Skeletal muscle satellite cell (primary cell): ENCODE results near the gene C6orf89.
A peak's percentile ranks its signal among the peaks of the same experiment; 100 is the strongest.
"Not testable (repeated sequence)": the region's sequence is repeated elsewhere in the genome, so short reads cannot be mapped to it uniquely, and the experiment has no call there.

Experiments
- H3K27me3 ChIP-seq: 2 replicates; pipeline ENCODE4 v1.7.0; 2013; ENCODE audit warnings: low read length; ENCODE audit not compliant: control insufficient read depth, insufficient read depth
- H3K36me3 ChIP-seq: 2 replicates; pipeline ENCODE4 v1.7.0; 2013; ENCODE audit warnings: mild to moderate bottlenecking, control low read depth, low read length; ENCODE audit not compliant: insufficient read depth
- H3K4me1 ChIP-seq: 2 replicates; pipeline ENCODE4 v1.7.0; 2013; ENCODE audit warnings: low read length; ENCODE audit not compliant: control insufficient read depth, insufficient read depth
- H3K4me2 ChIP-seq: 2 replicates; pipeline ENCODE4 v1.7.0; 2013; ENCODE audit warnings: mild to moderate bottlenecking, low read length
- H3K4me3 ChIP-seq: 2 replicates; pipeline ENCODE4 v1.7.0; 2013; ENCODE audit warnings: low read length
- H3K9ac ChIP-seq: 2 replicates; pipeline ENCODE4 v1.7.0; 2013; ENCODE audit warnings: mild to moderate bottlenecking, low read depth, low read length, moderate library complexity
- H3K9me3 ChIP-seq: replicated peaks from 2 replicates; pipeline ENCODE4 v1.7.0; 2013; ENCODE audit warnings: mild to moderate bottlenecking, control low read depth, low read length

C6orf89 gene

GRCh38 chr6:36930483-36930882 is 44.7 kb downstream of the C6orf89 start:
- H3K9ac ChIP-seq: no peak overlapping the region
- no peak overlapping the region for H3K4me3 ChIP-seq
- H3K4me2 ChIP-seq: no peak overlapping the region
- peaks cover 59% of the 10 kb centered on the region for H3K4me1 ChIP-seq
- no peaks in the 10 kb centered on the region for H3K36me3 ChIP-seq
- no peaks in the 10 kb centered on the region for H3K9me3 ChIP-seq
- H3K27me3 ChIP-seq: no peaks in the 10 kb centered on the region

GRCh38 chr6:36933102-36933501 is 47.4 kb downstream of the C6orf89 start:
- H3K27me3 ChIP-seq: no peaks in the 10 kb centered on the region

GRCh38 chr6:36933519-36933918 is 47.8 kb downstream of the C6orf89 start:
- H3K4me3 ChIP-seq: no peak overlapping the region
- H3K4me1 ChIP-seq: peaks cover 51% of the 10 kb centered on the region
- no peaks in the 10 kb centered on the region for H3K9me3 ChIP-seq
- no peaks in the 10 kb centered on the region for H3K27me3 ChIP-seq
- H3K4me2 ChIP-seq: peak overlapping the region; percentile 27
- H3K36me3 ChIP-seq: no peaks in the 10 kb centered on the region
- no peak overlapping the region for H3K9ac ChIP-seq

More at GRCh38 chr6:36933102-36933501, 47.4 kb downstream of the C6orf89 start:
- H3K4me1 ChIP-seq: peaks cover 51% of the 10 kb centered on the region
- no peak overlapping the region for H3K4me3 ChIP-seq
- H3K9me3 ChIP-seq: no peaks in the 10 kb centered on the region
- peak overlapping the region; percentile 27 for H3K4me2 ChIP-seq
- no peaks in the 10 kb centered on the region for H3K36me3 ChIP-seq
- no peak overlapping the region for H3K9ac ChIP-seq

- no peaks in the 10 kb centered on the region for H3K9me3 ChIP-seq
- no peaks in the 10 kb centered on the region for H3K27me3 ChIP-seq
- no peaks in the 10 kb centered on the region for H3K36me3 ChIP-seq
- peaks cover 45% of the 10 kb centered on the region for H3K4me1 ChIP-seq
- no peak overlapping the region for H3K9ac ChIP-seq
- no peak overlapping the region for H3K4me3 ChIP-seq
- H3K4me2 ChIP-seq: no peak overlapping the region
These were observed 49.1 kb downstream of the C6orf89 start for GRCh38 chr6:36934901-36935300.

- no peak overlapping the region for H3K4me3 ChIP-seq
- H3K27me3 ChIP-seq: no peaks in the 10 kb centered on the region
- no peaks in the 10 kb centered on the region for H3K9me3 ChIP-seq
- no peak overlapping the region for H3K4me2 ChIP-seq
- H3K4me1 ChIP-seq: peaks cover 35% of the 10 kb centered on the region
- no peak overlapping the region for H3K9ac ChIP-seq
- H3K36me3 ChIP-seq: no peaks in the 10 kb centered on the region
These were observed 51.1 kb downstream of the C6orf89 start for GRCh38 chr6:36936824-36937223.

GRCh38 chr6:36937896-36938295 is 52.1 kb downstream of the C6orf89 start:
- Histone ChIP-seq H3K4me2 (no peak overlapping the region), H3K9me3 (no peaks in the 10 kb centered on the region), H3K9ac (no peak overlapping the region), H3K36me3 (no peaks in the 10 kb centered on the region), H3K27me3 (no peaks in the 10 kb centered on the region), H3K4me3 (no peak overlapping the region), H3K4me1 (peaks cover 32% of the 10 kb centered on the region)

GRCh38 chr6:36938536-36938935 is 52.8 kb downstream of the C6orf89 start:
- H3K4me3 ChIP-seq: no peak overlapping the region
- no peaks in the 10 kb centered on the region for H3K36me3 ChIP-seq
- no peak overlapping the region for H3K4me2 ChIP-seq
- no peak overlapping the region for H3K9ac ChIP-seq
- H3K27me3 ChIP-seq: no peaks in the 10 kb centered on the region
- peaks cover 27% of the 10 kb centered on the region for H3K4me1 ChIP-seq
- no peaks in the 10 kb centered on the region for H3K9me3 ChIP-seq

- peaks cover 22% of the 10 kb centered on the region for H3K4me1 ChIP-seq
- not testable (repeated sequence) for H3K9ac ChIP-seq, H3K9me3 ChIP-seq, H3K36me3 ChIP-seq, H3K4me3 ChIP-seq, H3K27me3 ChIP-seq, H3K4me2 ChIP-seq
These were observed 53.3 kb downstream of the C6orf89 start for GRCh38 chr6:36939005-36939404.

- Histone ChIP-seq H3K4me3 (no peak overlapping the region), H3K4me2 (no peak overlapping the region), H3K9ac (no peak overlapping the region), H3K36me3 (no peaks in the 10 kb centered on the region), H3K27me3 (no peaks in the 10 kb centered on the region), H3K4me1 (peaks cover 21% of the 10 kb centered on the region), H3K9me3 (no peaks in the 10 kb centered on the region)
These were observed 54.3 kb downstream of the C6orf89 start for GRCh38 chr6:36940027-36940426.

- H3K9ac ChIP-seq, H3K9me3 ChIP-seq, H3K36me3 ChIP-seq, H3K4me3 ChIP-seq, H3K27me3 ChIP-seq, H3K4me2 ChIP-seq: not testable (repeated sequence)
- peaks cover 12% of the 10 kb centered on the region for H3K4me1 ChIP-seq
These were observed 55.8 kb downstream of the C6orf89 start for GRCh38 chr6:36941561-36941960.

- not testable (repeated sequence) for H3K4me2 ChIP-seq, H3K27me3 ChIP-seq, H3K4me3 ChIP-seq, H3K9me3 ChIP-seq, H3K9ac ChIP-seq, H3K36me3 ChIP-seq
- H3K4me1 ChIP-seq: peaks cover 12% of the 10 kb centered on the region
These were observed 56.6 kb downstream of the C6orf89 start for GRCh38 chr6:36942329-36942728.

GRCh38 chr6:36944650-36945049 is 58.9 kb downstream of the C6orf89 start:
- Histone ChIP-seq H3K4me3 (no peak overlapping the region), H3K4me1 (peaks cover 6% of the 10 kb centered on the region), H3K4me2 (no peak overlapping the region), H3K27me3 (peaks cover 3% of the 10 kb centered on the region), H3K9ac (no peak overlapping the region), H3K36me3 (no peaks in the 10 kb centered on the region), H3K9me3 (no peaks in the 10 kb centered on the region)
